ENCODE data around the gene MAP3K6. TPM values are rescaled to one million over a fixed set of nuclear protein-coding genes. Genes with fewer than 3 reads are reported as not detected.

The MAP3K6 gene
- total RNA-seq, 6 experiments from 2014 or later = 4.3 to 14.9 (median 5.6) TPM

DNA sequence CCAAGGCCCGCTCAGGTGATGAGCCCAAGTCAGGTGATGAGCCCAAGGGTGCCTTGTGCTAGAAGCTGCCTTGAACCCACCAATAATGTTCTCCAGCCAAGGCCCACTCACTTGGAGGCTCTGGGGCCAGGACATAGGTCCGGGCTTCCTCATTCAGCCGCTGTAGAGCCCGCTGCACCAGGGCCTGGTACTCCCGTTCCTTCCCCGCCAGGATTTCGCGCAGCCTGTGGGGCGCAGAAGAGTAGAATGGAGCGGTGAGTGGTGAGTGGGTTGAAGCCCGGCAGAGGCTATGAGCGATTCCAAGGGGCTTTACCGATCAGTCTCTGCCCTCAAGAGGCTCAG lies 10.5 kb downstream of the MAP3K6 start:
- H3K27ac ChIP-seq = no peak overlapping the region
- intact Hi-C loops (cut with DNase I) = loop anchor here in 1 of 2 donors (5.0 kb wide), 1 partner anchor 36 kb away; the partner anchor contains the start of gene GPR3

DNA sequence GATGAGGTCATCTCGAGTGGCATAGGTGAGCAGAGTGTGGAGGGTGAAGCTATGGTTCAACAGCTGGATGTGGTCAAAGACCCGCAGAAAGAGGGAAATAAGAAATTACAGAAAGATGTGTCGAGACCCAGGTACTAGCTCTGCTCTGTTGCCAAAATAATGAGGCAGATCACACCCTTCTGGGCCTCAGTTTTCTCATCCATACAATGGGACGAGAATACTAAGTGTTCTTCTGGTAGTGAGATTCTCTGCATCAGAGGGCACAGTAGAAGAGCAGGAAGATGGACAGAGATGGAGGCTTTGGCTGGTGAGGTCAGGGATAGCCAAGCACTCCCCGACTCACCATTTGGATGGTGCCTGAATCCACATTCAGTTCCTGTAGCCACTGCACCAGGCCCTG lies 11.1 kb downstream of the MAP3K6 start:
- Histone ChIP-seq H3K27ac (no peak overlapping the region), H3K4me3 (no peak overlapping the region), H3K27me3 (no peaks in the 10 kb centered on the region), H3K36me3 (no peaks in the 10 kb centered on the region), H3K4me1 (peaks cover 0 to 8% (median 2%) of the 10 kb centered on the region in 4 donors), H3K9me3 (no peaks in the 10 kb centered on the region)
- no peak for TF ChIP-seq POLR2A (IDR thresholded peaks at IDR 0.05)
- TF ChIP-seq, protein P1, sequence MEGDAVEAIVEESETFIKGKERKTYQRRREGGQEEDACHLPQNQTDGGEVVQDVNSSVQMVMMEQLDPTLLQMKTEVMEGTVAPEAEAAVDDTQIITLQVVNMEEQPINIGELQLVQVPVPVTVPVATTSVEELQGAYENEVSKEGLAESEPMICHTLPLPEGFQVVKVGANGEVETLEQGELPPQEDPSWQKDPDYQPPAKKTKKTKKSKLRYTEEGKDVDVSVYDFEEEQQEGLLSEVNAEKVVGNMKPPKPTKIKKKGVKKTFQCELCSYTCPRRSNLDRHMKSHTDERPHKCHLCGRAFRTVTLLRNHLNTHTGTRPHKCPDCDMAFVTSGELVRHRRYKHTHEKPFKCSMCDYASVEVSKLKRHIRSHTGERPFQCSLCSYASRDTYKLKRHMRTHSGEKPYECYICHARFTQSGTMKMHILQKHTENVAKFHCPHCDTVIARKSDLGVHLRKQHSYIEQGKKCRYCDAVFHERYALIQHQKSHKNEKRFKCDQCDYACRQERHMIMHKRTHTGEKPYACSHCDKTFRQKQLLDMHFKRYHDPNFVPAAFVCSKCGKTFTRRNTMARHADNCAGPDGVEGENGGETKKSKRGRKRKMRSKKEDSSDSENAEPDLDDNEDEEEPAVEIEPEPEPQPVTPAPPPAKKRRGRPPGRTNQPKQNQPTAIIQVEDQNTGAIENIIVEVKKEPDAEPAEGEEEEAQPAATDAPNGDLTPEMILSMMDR (IDR thresholded peaks at IDR 0.05) = no peak
- ATAC-seq (no peak), DNase-seq (no peak)
- WGBS (ENCODE audit: insufficient coverage, low coverage, low lambda C conversion rate, missing lambda C conversion rate) = 71% methylated on average over 5 of the region's 5 CpGs
- intact Hi-C loops (cut with DNase I) = loop anchor here in 1 of 2 donors (5.0 kb wide), 1 partner anchor 37 kb away; the partner anchor contains the start of gene GPR3

More for the DNA sequence above, 10.5 kb downstream of the MAP3K6 start:
- peaks cover 0 to 8% (median 2%) of the 10 kb centered on the region in 4 donors for H3K4me1 ChIP-seq
- TF ChIP-seq, protein P1 (IDR thresholded peaks at IDR 0.05) = no peak
- TF ChIP-seq POLR2A (IDR thresholded peaks at IDR 0.05) = no peak
- no peaks in the 10 kb centered on the region for H3K27me3 ChIP-seq
- no CpG with 5 or more reads among the region's 13 CpGs for WGBS (ENCODE audit: insufficient coverage, low coverage, low lambda C conversion rate, missing lambda C conversion rate)
- H3K36me3 ChIP-seq = no peaks in the 10 kb centered on the region
- ATAC-seq (no peak), DNase-seq (no peak)
- H3K4me3 ChIP-seq = no peak overlapping the region
- no peaks in the 10 kb centered on the region for H3K9me3 ChIP-seq

DNA sequence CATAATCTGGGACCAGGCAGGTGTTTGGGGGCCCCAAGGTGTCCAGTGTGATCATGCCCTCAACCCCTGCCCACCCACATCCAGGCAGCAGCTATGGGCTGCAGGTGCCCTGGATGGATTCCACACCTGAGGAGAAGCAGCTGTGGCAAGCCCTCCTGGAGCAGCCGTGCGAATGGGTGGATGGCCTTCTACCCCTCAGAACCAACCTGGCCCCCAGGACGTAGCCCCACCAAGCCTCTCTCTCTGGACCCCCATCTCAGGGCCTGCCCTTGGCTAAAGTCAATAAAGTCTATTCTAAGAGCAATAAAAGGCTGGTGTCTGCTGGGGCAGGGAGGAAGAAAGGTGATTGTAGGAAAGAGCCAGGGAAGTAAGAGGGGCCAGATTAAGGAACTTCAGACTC lies 13.1 kb downstream of the MAP3K6 start:
- Histone ChIP-seq H3K4me3 (no peak overlapping the region), H3K27me3 (no peaks in the 10 kb centered on the region), H3K27ac (no peak overlapping the region), H3K9me3 (no peaks in the 10 kb centered on the region), H3K36me3 (no peaks in the 10 kb centered on the region), H3K4me1 (peaks cover 0 to 12% (median 4%) of the 10 kb centered on the region in 4 donors)
- intact Hi-C loops (cut with DNase I) = no loop called here
- DNase-seq (no peak), ATAC-seq (no peak)
- TF ChIP-seq, protein P1 (IDR thresholded peaks at IDR 0.05) = no peak
- TF ChIP-seq POLR2A (IDR thresholded peaks at IDR 0.05) = no peak
- no CpG with 5 or more reads among the region's 3 CpGs for WGBS (ENCODE audit: insufficient coverage, low coverage, low lambda C conversion rate, missing lambda C conversion rate)

DNA sequence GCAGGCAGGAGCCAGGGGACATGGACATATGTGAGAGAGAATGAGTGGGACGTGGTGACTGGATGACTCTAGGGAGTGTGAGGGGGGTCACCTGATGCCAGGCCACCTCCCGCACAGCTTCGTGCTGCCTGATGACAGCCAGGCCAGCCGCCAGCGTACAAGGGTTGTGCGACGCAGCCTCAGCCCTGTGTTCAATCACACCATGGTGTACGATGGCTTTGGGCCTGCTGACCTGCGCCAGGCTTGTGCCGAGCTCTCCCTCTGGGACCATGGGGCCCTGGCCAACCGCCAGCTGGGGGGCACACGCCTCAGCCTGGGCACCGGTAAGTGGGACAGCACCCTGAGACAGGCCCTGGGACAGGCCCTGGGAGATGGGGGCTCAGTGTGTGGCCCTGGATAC lies 13.6 kb downstream of the MAP3K6 start:
- Histone ChIP-seq H3K4me1 (peaks cover 0 to 12% (median 4%) of the 10 kb centered on the region in 4 donors), H3K27me3 (no peaks in the 10 kb centered on the region), H3K4me3 (no peak overlapping the region), H3K27ac (no peak overlapping the region), H3K36me3 (no peaks in the 10 kb centered on the region), H3K9me3 (no peaks in the 10 kb centered on the region)
- 80% methylated on average over 1 of the region's 13 CpGs for WGBS (ENCODE audit: insufficient coverage, low coverage, low lambda C conversion rate, missing lambda C conversion rate)
- DNase-seq (no peak), ATAC-seq (no peak)
- intact Hi-C loops (cut with DNase I) = no loop called here
- TF ChIP-seq, protein P1 (IDR thresholded peaks at IDR 0.05) = no peak
- no peak for TF ChIP-seq POLR2A (IDR thresholded peaks at IDR 0.05)
